Small intestine (tissue), 7 donors: ENCODE results near the gene ZXDC. TPM values are rescaled to one million over a fixed set of nuclear protein-coding genes. Genes with fewer than 3 reads are reported as not detected.

ENCODE experiments used
- DNase-seq, 2 donors: peaks; one replicate each; pipeline versions ENCODE4 v3.0.0 to v3.0.0-alpha.2; 2013
- FAIRE-seq: peaks from 2 replicates; lab custom pipeline; 2012; peaks lifted over from hg19 to GRCh38; lab: Jason Lieb, UNC
- H3K27ac ChIP-seq, 3 donors: one replicate each; pipeline ENCODE4 v1.5.1; 2013; ENCODE audit warnings: low read length in 2 of 3, mild to moderate bottlenecking in 2 of 3, control low read depth in 1 of 3, inconsistent platforms in 1 of 3, low read depth in 1 of 3, moderate library complexity in 1 of 3
- H3K27me3 ChIP-seq, 3 donors: one replicate each; pipeline ENCODE4 v1.6.1; 2013; ENCODE audit warnings: low read length in 3 of 3, inconsistent platforms in 1 of 3; ENCODE audit not compliant: control insufficient read depth in 3 of 3, insufficient read depth in 3 of 3
- H3K36me3 ChIP-seq, 3 donors: one replicate each; pipeline ENCODE4 v1.6.1; 2013; ENCODE audit warnings: low read length in 3 of 3, inconsistent platforms in 1 of 3, low read depth in 1 of 3, mild to moderate bottlenecking in 1 of 3, moderate library complexity in 1 of 3; ENCODE audit not compliant: control insufficient read depth in 3 of 3, insufficient read depth in 2 of 3
- H3K4me1 ChIP-seq, 3 donors: one replicate each; pipeline ENCODE4 v1.6.1; 2013; ENCODE audit warnings: low read length in 2 of 3, inconsistent platforms in 1 of 3, low read depth in 1 of 3, mild to moderate bottlenecking in 1 of 3, moderate library complexity in 1 of 3; ENCODE audit not compliant: control insufficient read depth in 3 of 3, insufficient read depth in 2 of 3
- H3K4me3 ChIP-seq, 3 donors: one replicate each; pipeline ENCODE4 v1.5.1; 2013; ENCODE audit warnings: low read length in 3 of 3, control low read depth in 1 of 3, inconsistent platforms in 1 of 3, low read depth in 1 of 3, mild to moderate bottlenecking in 1 of 3, moderate library complexity in 1 of 3
- H3K9me3 ChIP-seq, 2 donors: one replicate each; pipeline ENCODE4 v1.6.1; 2013; ENCODE audit warnings: low read depth in 1 of 2, low read length in 1 of 2; ENCODE audit not compliant: control insufficient read depth in 2 of 2, insufficient read depth in 1 of 2
- WGBS, 3 donors: extraction: QIAGEN DNeasy Blood & Tissue Kit; methylation state at CpG; one replicate each; pipeline ENCODE4 v1.1.7; 2013; 5-methylcytosine and 5-hydroxymethylcytosine counted together
- polyA plus RNA-seq, 4 donors: library from polyadenylated mRNA; stranded (reverse) in 3 of 4; unstranded in 1 of 4; fragments of 200-250 nt in 3 of 4; fragments of 120-200 nt in 1 of 4; gene quantifications; one replicate each; pipeline versions ENCODE4 v1.2.1 to v1.2.3, GENCODE V29; 2013
- donor health status: healthy with polysubstance abuse.
- donor health status: control.
- donor health status: control.
- donor health status: Bipolar disorder and iron deficiency.
- donor health status: healthy.

ZXDC gene
- polyA plus RNA-seq, 4 donors, result 10.0 to 35.9 (median 13.3) TPM

- H3K27ac ChIP-seq, result no peak overlapping the region
- DNase-seq (no peak), FAIRE-seq (no peak)
- no peaks in the 10 kb centered on the region for H3K4me1 ChIP-seq
- H3K9me3 ChIP-seq, result no peaks in the 10 kb centered on the region
- WGBS, 3 donors, result 90 to 91% (median 90%) methylated on average over 16 of the region's 16 CpGs
- no peaks in the 10 kb centered on the region for H3K36me3 ChIP-seq
- H3K4me3 ChIP-seq, result no peak overlapping the region
- H3K27me3 ChIP-seq, result peaks cover 0 to 3% (median 0%) of the 10 kb centered on the region in 3 donors
Observed at GRCh38 chr3:126488886-126489569, 13.3 kb upstream of the ZXDC start.

DNA sequence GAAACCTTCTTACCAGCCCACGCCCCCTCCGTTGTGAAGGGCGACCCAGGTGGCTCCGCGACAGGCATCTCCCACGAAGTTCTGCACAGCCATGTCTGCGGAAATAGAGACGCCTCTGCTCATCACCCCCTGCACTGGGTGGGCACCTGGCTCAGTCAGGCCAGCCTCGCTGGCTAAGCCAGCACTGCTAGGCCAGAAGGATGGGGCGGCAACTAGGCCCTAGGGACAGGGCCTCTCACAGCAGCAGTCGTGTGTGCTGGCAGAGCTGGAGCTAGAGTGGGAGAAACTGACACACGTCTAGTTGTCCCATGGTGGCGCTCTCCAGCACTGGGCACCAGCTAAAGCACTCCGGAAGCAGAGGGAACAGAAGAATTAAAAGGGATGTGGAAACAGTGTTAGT, 12.5 kb upstream of the ZXDC start:
- WGBS, 3 donors, result 83 to 88% (median 84%) methylated on average over 14 of the region's 14 CpGs
- H3K4me1 ChIP-seq, result no peaks in the 10 kb centered on the region
- peaks cover 0 to 3% (median 0%) of the 10 kb centered on the region in 3 donors for H3K27me3 ChIP-seq
- no peak overlapping the region for H3K27ac ChIP-seq
- H3K36me3 ChIP-seq, result no peaks in the 10 kb centered on the region
- DNase-seq (no peak), FAIRE-seq (no peak)
- H3K4me3 ChIP-seq, result no peak overlapping the region
- no peaks in the 10 kb centered on the region for H3K9me3 ChIP-seq

- 55 to 63% (median 58%) methylated on average over 17 of the region's 17 CpGs for WGBS, 3 donors
- Histone ChIP-seq H3K9me3 (no peaks in the 10 kb centered on the region), H3K4me1 (peaks cover 0 to 1% (median 0%) of the 10 kb centered on the region in 3 donors), H3K27me3 (peaks cover 0 to 3% (median 0%) of the 10 kb centered on the region in 3 donors), H3K4me3 (no peak overlapping the region), H3K36me3 (no peaks in the 10 kb centered on the region), H3K27ac (no peak overlapping the region)
- no peak for DNase-seq
- FAIRE-seq, result no peak
Observed at GRCh38 chr3:126487151-126487771, 11.6 kb upstream of the ZXDC start.

GRCh38 chr3:126486360-126486847, 10.7 kb upstream of the ZXDC start:
- no peak overlapping the region for H3K4me3 ChIP-seq
- no peak overlapping the region for H3K27ac ChIP-seq
- no peaks in the 10 kb centered on the region for H3K9me3 ChIP-seq
- no peaks in the 10 kb centered on the region for H3K36me3 ChIP-seq
- no peak for DNase-seq
- WGBS, 3 donors, result 75 to 79% (median 77%) methylated on average over 14 of the region's 14 CpGs
- H3K4me1 ChIP-seq, result peaks cover 0 to 10% (median 0%) of the 10 kb centered on the region in 3 donors
- FAIRE-seq, result no peak
- H3K27me3 ChIP-seq, result peaks cover 0 to 3% (median 0%) of the 10 kb centered on the region in 3 donors

GRCh38 chr3:126485956-126486355, 10.3 kb upstream of the ZXDC start:
- H3K27ac ChIP-seq, result no peak overlapping the region
- H3K36me3 ChIP-seq, result no peaks in the 10 kb centered on the region
- no peak overlapping the region for H3K4me3 ChIP-seq
- no peak for FAIRE-seq
- H3K27me3 ChIP-seq, result peaks cover 0 to 3% (median 0%) of the 10 kb centered on the region in 3 donors
- H3K4me1 ChIP-seq, result peaks cover 0 to 14% (median 0%) of the 10 kb centered on the region in 3 donors
- 95 to 97% (median 96%) methylated on average over 9 of the region's 9 CpGs for WGBS, 3 donors
- DNase-seq, result no peak
- no peaks in the 10 kb centered on the region for H3K9me3 ChIP-seq

GRCh38 chr3:126485176-126485897, 9.6 kb upstream of the ZXDC start:
- no peak overlapping the region for H3K4me3 ChIP-seq
- peaks cover 0 to 15% (median 0%) of the 10 kb centered on the region in 3 donors for H3K4me1 ChIP-seq
- H3K27ac ChIP-seq, result no peak overlapping the region
- 85 to 92% (median 88%) methylated on average over 8 of the region's 8 CpGs for WGBS, 3 donors
- FAIRE-seq, result no peak
- DNase-seq, result no peak
- H3K9me3 ChIP-seq, result no peaks in the 10 kb centered on the region
- H3K36me3 ChIP-seq, result no peaks in the 10 kb centered on the region
- peaks cover 0 to 3% (median 0%) of the 10 kb centered on the region in 3 donors for H3K27me3 ChIP-seq

DNA sequence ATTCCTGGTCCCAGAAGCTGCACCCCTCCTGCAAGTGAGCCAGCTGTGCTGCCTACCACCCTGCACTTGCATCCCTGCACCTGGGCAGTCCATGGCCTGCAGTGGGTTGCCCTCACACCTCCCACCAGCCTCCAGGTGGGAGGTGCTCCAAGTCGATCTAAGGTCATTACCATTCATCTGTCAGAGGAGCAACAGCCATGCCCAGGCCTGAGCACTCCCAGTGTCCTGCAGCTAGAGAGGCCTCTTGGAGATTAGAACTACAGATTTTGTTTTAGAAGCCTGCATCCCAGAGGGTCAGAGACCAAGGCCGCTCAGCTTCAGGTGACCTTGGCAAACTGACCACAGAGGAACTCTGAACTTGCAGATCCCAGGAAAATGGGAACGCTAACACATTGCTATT, 9.0 kb upstream of the ZXDC start:
- Histone ChIP-seq H3K4me3 (no peak overlapping the region), H3K27ac (no peak overlapping the region), H3K4me1 (peaks cover 0 to 15% (median 0%) of the 10 kb centered on the region in 3 donors), H3K36me3 (no peaks in the 10 kb centered on the region), H3K27me3 (peaks cover 0 to 3% (median 0%) of the 10 kb centered on the region in 3 donors), H3K9me3 (no peaks in the 10 kb centered on the region)
- 69 to 75% (median 73%) methylated on average over 3 of the region's 3 CpGs for WGBS, 3 donors
- no peak for DNase-seq
- FAIRE-seq, result no peak

- no peak overlapping the region for H3K27ac ChIP-seq
- FAIRE-seq (no peak), DNase-seq (no peak)
- 75 to 83% (median 76%) methylated on average over 3 of the region's 3 CpGs for WGBS, 3 donors
- no peaks in the 10 kb centered on the region for H3K36me3 ChIP-seq
- H3K27me3 ChIP-seq, result peaks cover 0 to 3% (median 0%) of the 10 kb centered on the region in 3 donors
- no peaks in the 10 kb centered on the region for H3K9me3 ChIP-seq
- no peak overlapping the region for H3K4me3 ChIP-seq
- H3K4me1 ChIP-seq, result peaks cover 0 to 15% (median 0%) of the 10 kb centered on the region in 3 donors
Observed at GRCh38 chr3:126484148-126484547, 8.5 kb upstream of the ZXDC start.
